HepG2 (cell line): ENCODE data around the gene DLL4. TPM values are rescaled to one million over a fixed set of nuclear protein-coding genes. Genes with fewer than 3 reads are reported as not detected.

Source experiments
- ARID4A ChIP-seq: sonication (generic); formaldehyde crosslinking; IDR thresholded peaks from 2 replicates; pipeline ENCODE4 v1.5.0; 2020; ENCODE audit warnings: mild to moderate bottlenecking, missing genetic modification reagents, borderline replicate concordance
- ATRX ChIP-seq: sonication (generic); formaldehyde crosslinking; IDR thresholded peaks from 2 replicates; pipeline ENCODE4 v1.4.0; 2020; ENCODE audit warnings: missing genetic modification reagents, borderline replicate concordance
- IKZF1 ChIP-seq: fragments of 450-650 bp; IDR thresholded peaks from 2 replicates; pipeline ENCODE4 v1.7.1; 2016
- JUNB ChIP-seq: sonication (generic); formaldehyde crosslinking; IDR thresholded peaks from 2 replicates; pipeline ENCODE4 v1.8.0; 2022; ENCODE audit warnings: missing genetic modification reagents, mild to moderate bottlenecking, borderline replicate concordance
- LCORL ChIP-seq, 2 experiments: fragments of 450-650 bp in 1 of 2; sonication (generic) in 1 of 2; formaldehyde crosslinking in 1 of 2; IDR thresholded peaks; 2 replicates each; pipeline versions ENCODE4 v1.5.0 to v1.6.1; 2017 to 2020; ENCODE audit warnings: antibody characterized with exemption in 1 of 2, missing genetic modification reagents in 1 of 2
- PITX1 ChIP-seq: sonication (generic); formaldehyde crosslinking; IDR thresholded peaks from 2 replicates; pipeline ENCODE4 v1.5.1; 2020; ENCODE audit warnings: mild to moderate bottlenecking, missing genetic modification reagents
- RBM22 ChIP-seq: fragments of 200-400 bp; formaldehyde crosslinking; optimal IDR thresholded peaks from 2 replicates; pipeline ENCODE3; 2017; ENCODE audit warnings: mild to moderate bottlenecking, low read length, moderate library complexity
- SMC3 ChIP-seq: IDR thresholded peaks from 2 replicates; pipeline ENCODE4 v1.6.1; 2011; ENCODE audit warnings: low read length, improper control_type of control experiment
- TIGD3 ChIP-seq: sonication (generic); formaldehyde crosslinking; IDR thresholded peaks from 2 replicates; pipeline ENCODE4 v1.5.1; 2020; ENCODE audit warnings: mild to moderate bottlenecking, missing genetic modification reagents, borderline replicate concordance
- ZFP82 ChIP-seq: sonication (generic); formaldehyde crosslinking; IDR thresholded peaks from 2 replicates; pipeline ENCODE4 v1.5.1; 2020; ENCODE audit warnings: mild to moderate bottlenecking, missing genetic modification reagents, borderline replicate concordance
- ZFY ChIP-seq: sonication (generic); formaldehyde crosslinking; IDR thresholded peaks from 2 replicates; pipeline ENCODE4 v1.4.0; 2020; ENCODE audit warnings: missing genetic modification reagents
- ZNF235 ChIP-seq: sonication (generic); formaldehyde crosslinking; IDR thresholded peaks from 2 replicates; pipeline ENCODE4 v1.8.1; 2023; ENCODE audit warnings: mild to moderate bottlenecking, missing genetic modification reagents, borderline replicate concordance
- ZNF598 ChIP-seq: sonication (generic); formaldehyde crosslinking; IDR thresholded peaks from 2 replicates; pipeline ENCODE4 v1.5.1; 2020; ENCODE audit warnings: mild to moderate bottlenecking, missing genetic modification reagents, borderline replicate concordance
- ZNF644 ChIP-seq: IDR thresholded peaks from 2 replicates; pipeline ENCODE4 v1.6.1; 2016; ENCODE audit warnings: low read depth
- polyA plus RNA-seq, 8 experiments: library from polyadenylated mRNA; depleted of rRNA in 3 of 8; stranded (reverse) in 7 of 8; unstranded in 1 of 8; fragments of >200 nt; fragmentation: Illumina TruSeq in 4 of 8; extraction: Trizol in 4 of 8; gene quantifications; 2 replicates each; pipeline versions ENCODE4 v1.2.1 to v1.2.3, GENCODE V29; 2011 to 2016; ENCODE audit warnings: low read depth in 4 of 8, missing spikeins in 1 of 8, mixed read lengths in 1 of 8; ENCODE audit not compliant: insufficient read depth in 1 of 8
- total RNA-seq, 5 experiments: library from RNA; depleted of rRNA; stranded (reverse); fragments of >200 nt; fragmentation: Illumina TruSeq; extraction: Trizol; gene quantifications; 2 replicates each; pipeline ENCODE4 v1.2.3, GENCODE V29; 2016; ENCODE audit warnings: low read depth in 1 of 5
- TF ChIP-seq, protein P1 (sequence below): sonication (generic); formaldehyde crosslinking; IDR thresholded peaks from 2 replicates; pipeline ENCODE4 v1.8.1; 2023; ENCODE audit warnings: mild to moderate bottlenecking, missing genetic modification reagents, borderline replicate concordance
- TF ChIP-seq, protein P2 (sequence below): IDR thresholded peaks from 2 replicates; pipeline ENCODE4 v1.6.1; 2016; ENCODE audit warnings: low read depth, missing genetic modification reagents, missing compliant biosample characterization

DLL4 gene
- total and polyA plus RNA-seq, 2 of the 13 experiments (the other 11 are each of a cell fraction or from before 2014, with no cell fraction given): 0.20 to 0.25 TPM

- 0 out of 2 replicates have a peak, but pooled peaks have one; percentile 18 for TF ChIP-seq ARID4A (CRISPR knock-in tag)
- no peak for TF ChIP-seq ZNF598
- TF ChIP-seq PITX1 (CRISPR knock-in tag): peak; percentile 59; the same call in 1 of the 2 replicates
- TF ChIP-seq IKZF1: no peak
- TF ChIP-seq, protein P1, sequence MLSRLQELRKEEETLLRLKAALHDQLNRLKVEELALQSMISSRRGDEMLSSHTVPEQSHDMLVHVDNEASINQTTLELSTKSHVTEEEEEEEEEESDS (CRISPR knock-in tag): no peak
- TF ChIP-seq, protein P2, sequence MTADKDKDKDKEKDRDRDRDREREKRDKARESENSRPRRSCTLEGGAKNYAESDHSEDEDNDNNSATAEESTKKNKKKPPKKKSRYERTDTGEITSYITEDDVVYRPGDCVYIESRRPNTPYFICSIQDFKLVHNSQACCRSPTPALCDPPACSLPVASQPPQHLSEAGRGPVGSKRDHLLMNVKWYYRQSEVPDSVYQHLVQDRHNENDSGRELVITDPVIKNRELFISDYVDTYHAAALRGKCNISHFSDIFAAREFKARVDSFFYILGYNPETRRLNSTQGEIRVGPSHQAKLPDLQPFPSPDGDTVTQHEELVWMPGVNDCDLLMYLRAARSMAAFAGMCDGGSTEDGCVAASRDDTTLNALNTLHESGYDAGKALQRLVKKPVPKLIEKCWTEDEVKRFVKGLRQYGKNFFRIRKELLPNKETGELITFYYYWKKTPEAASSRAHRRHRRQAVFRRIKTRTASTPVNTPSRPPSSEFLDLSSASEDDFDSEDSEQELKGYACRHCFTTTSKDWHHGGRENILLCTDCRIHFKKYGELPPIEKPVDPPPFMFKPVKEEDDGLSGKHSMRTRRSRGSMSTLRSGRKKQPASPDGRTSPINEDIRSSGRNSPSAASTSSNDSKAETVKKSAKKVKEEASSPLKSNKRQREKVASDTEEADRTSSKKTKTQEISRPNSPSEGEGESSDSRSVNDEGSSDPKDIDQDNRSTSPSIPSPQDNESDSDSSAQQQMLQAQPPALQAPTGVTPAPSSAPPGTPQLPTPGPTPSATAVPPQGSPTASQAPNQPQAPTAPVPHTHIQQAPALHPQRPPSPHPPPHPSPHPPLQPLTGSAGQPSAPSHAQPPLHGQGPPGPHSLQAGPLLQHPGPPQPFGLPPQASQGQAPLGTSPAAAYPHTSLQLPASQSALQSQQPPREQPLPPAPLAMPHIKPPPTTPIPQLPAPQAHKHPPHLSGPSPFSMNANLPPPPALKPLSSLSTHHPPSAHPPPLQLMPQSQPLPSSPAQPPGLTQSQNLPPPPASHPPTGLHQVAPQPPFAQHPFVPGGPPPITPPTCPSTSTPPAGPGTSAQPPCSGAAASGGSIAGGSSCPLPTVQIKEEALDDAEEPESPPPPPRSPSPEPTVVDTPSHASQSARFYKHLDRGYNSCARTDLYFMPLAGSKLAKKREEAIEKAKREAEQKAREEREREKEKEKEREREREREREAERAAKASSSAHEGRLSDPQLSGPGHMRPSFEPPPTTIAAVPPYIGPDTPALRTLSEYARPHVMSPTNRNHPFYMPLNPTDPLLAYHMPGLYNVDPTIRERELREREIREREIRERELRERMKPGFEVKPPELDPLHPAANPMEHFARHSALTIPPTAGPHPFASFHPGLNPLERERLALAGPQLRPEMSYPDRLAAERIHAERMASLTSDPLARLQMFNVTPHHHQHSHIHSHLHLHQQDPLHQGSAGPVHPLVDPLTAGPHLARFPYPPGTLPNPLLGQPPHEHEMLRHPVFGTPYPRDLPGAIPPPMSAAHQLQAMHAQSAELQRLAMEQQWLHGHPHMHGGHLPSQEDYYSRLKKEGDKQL (CRISPR knock-in tag): no peak
- peak; percentile 43; the same call in 1 of the 2 replicates for TF ChIP-seq ZFY (CRISPR knock-in tag)
- TF ChIP-seq RBM22: no peak
- no peak for TF ChIP-seq JUNB (CRISPR knock-in tag)
- no peak for TF ChIP-seq ZNF235
- no peak for TF ChIP-seq ZNF644 (CRISPR knock-in tag)
- no peak for TF ChIP-seq SMC3
- TF ChIP-seq ATRX: no peak
- TF ChIP-seq ZFP82: no peak
- no peak for TF ChIP-seq LCORL (IDR thresholded peaks at IDR 0.05)
- TF ChIP-seq LCORL (CRISPR knock-in tag; IDR thresholded peaks at IDR 0.05): no peak
- TF ChIP-seq TIGD3 (CRISPR knock-in tag): 0 out of 2 replicates have a peak, but pooled peaks have one; percentile 39
Measured at GRCh38 chr15:40936709-40937666, 7.8 kb downstream of the DLL4 start (continued).
